ENCODE results near the gene ABCG2. TPM values are rescaled to one million over a fixed set of nuclear protein-coding genes. Genes with fewer than 3 reads are reported as not detected.

The ABCG2 gene
- total RNA-seq, 1 experiment from 2014 or later = 0.44 TPM

DNA sequence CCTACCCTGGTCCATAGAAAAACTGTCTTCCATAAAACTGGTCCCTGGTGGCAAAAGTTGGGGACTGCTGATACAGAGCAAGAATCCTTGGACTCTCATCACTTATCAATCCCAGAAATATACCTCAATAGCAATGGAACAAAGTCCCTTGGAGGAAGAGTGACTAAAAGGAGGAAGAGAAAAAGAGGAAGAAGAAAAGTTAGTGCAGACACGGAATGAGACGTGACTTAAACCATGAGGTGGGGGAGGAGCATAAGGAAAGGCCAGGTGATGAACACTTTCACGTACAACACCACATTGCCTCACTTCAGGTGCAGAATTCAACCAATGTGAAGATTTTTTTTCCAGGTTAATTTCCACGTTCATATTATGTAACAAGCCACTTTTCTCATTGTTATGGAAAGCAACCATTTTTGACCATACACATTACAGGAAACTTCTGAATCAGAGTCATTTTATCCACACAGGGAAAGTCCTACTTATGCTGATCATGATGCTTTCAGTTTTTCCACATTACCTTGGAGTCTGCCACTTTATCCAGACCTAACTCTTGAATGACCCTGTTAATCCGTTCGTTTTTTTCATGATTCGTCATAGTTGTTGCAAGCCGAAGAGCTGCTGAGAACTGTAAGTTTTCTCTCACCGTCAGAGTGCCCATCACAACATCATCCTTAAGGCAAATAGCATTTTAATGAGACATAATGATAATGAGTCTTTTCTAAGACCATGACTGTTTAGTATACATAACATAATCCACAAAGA is 27.7 kb downstream of the ABCG2 start:
- intact Hi-C loops (cut with micrococcal nuclease) = no loop called here
- ChIA-PET CTCF (no interaction called here), POLR2A (no interaction called here), RAD21 (ENCODE audit: low non-redundant PET in 1 of 2, low total read pairs in 2 of 2, uncharacterized antibody in 2 of 2, unreplicated experiment in 2 of 2) (no interaction called here)
- no peaks in the 10 kb centered on the region for H3K4me1 ChIP-seq (ENCODE audit: control insufficient read depth in 1 of 2, insufficient read depth in 2 of 2, low read length in 2 of 2)
- H4K20me1 ChIP-seq (ENCODE audit: insufficient read depth) = no peaks in the 10 kb centered on the region
- no peak overlapping the region for H3K9ac ChIP-seq (ENCODE audit: low read length)
- H2AFZ ChIP-seq (ENCODE audit: low read depth, low read length, poor library complexity, severe bottlenecking) = no peak overlapping the region
- H3K27ac ChIP-seq (ENCODE audit: low read depth, low read length) = no peak overlapping the region
- ATAC-seq = no peak
- H3K4me3 ChIP-seq (replicated peaks in 1 of 2; ENCODE audit: low read depth in 1 of 2, low read length in 2 of 2) = no peak overlapping the region
- no TSS peak for BruUV-seq (replicated peaks)
- no peaks in the 10 kb centered on the region for H3K79me2 ChIP-seq (ENCODE audit: insufficient read depth, low read length)
- H3K4me2 ChIP-seq (ENCODE audit: low read length) = no peak overlapping the region
- H3K9me3 ChIP-seq (ENCODE audit: control insufficient read depth in 1 of 2, insufficient read depth in 1 of 2, low read depth in 1 of 2, low read length in 2 of 2) = no peaks in the 10 kb centered on the region
- no peak for DNase-seq (ENCODE audit: low read depth, low spot score)
- H3K9me2 ChIP-seq (ENCODE audit: insufficient read depth) = no peaks in the 10 kb centered on the region
- H3K27me3 ChIP-seq (ENCODE audit: insufficient read depth, low read length) = no peaks in the 10 kb centered on the region
- H3K36me3 ChIP-seq (ENCODE audit: control insufficient read depth in 1 of 2, insufficient read depth in 2 of 2, low read length in 2 of 2) = no peaks in the 10 kb centered on the region
- TF ChIP-seq CEBPB (IDR thresholded peaks at IDR 0.05; ENCODE audit: low read depth) = no peak
- TF ChIP-seq, protein P1, sequence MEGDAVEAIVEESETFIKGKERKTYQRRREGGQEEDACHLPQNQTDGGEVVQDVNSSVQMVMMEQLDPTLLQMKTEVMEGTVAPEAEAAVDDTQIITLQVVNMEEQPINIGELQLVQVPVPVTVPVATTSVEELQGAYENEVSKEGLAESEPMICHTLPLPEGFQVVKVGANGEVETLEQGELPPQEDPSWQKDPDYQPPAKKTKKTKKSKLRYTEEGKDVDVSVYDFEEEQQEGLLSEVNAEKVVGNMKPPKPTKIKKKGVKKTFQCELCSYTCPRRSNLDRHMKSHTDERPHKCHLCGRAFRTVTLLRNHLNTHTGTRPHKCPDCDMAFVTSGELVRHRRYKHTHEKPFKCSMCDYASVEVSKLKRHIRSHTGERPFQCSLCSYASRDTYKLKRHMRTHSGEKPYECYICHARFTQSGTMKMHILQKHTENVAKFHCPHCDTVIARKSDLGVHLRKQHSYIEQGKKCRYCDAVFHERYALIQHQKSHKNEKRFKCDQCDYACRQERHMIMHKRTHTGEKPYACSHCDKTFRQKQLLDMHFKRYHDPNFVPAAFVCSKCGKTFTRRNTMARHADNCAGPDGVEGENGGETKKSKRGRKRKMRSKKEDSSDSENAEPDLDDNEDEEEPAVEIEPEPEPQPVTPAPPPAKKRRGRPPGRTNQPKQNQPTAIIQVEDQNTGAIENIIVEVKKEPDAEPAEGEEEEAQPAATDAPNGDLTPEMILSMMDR (IDR thresholded peaks at IDR 0.05 in 2 of 3, conservative IDR thresholded peaks at IDR 0.05 in 1 of 3; ENCODE audit: borderline replicate concordance in 1 of 3, insufficient read depth in 1 of 3, low read depth in 2 of 3, low read length in 2 of 3) = no peak

DNA sequence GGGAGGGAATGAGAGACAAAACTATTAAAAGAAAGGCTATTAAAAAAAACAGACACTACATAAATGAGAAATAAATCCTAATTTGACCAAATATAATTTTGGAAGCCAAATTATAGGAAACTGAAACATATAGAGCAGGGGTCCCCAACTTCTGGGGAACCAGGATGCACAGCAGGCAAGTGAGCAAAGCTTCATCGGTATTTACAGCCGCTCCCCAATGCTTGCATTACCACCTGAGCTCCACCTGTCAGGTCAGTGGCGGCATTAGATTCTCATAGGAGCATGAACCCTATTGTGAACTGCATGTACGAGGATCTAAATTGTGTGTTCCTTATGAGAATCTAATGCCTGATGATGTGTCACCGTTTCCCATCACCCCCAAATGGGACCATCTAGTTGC is 28.4 kb downstream of the ABCG2 start:
- intact Hi-C loops (cut with micrococcal nuclease) = no loop called here
- no peak for TF ChIP-seq TCF7L2 (IDR thresholded peaks at IDR 0.05; ENCODE audit: borderline replicate concordance, extremely low read depth, insufficient read depth, insufficient read length)
- TF ChIP-seq ZFX (IDR thresholded peaks at IDR 0.05) = no peak
- TF ChIP-seq, protein P2, sequence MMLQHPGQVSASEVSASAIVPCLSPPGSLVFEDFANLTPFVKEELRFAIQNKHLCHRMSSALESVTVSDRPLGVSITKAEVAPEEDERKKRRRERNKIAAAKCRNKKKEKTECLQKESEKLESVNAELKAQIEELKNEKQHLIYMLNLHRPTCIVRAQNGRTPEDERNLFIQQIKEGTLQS (IDR thresholded peaks at IDR 0.05) = no peak
- TF ChIP-seq EGR1 (IDR thresholded peaks at IDR 0.05; ENCODE audit: low read depth) = no peak
- TF ChIP-seq, protein P3, sequence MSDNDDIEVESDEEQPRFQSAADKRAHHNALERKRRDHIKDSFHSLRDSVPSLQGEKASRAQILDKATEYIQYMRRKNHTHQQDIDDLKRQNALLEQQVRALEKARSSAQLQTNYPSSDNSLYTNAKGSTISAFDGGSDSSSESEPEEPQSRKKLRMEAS (IDR thresholded peaks at IDR 0.05) = no peak
- TF ChIP-seq, protein P4, sequence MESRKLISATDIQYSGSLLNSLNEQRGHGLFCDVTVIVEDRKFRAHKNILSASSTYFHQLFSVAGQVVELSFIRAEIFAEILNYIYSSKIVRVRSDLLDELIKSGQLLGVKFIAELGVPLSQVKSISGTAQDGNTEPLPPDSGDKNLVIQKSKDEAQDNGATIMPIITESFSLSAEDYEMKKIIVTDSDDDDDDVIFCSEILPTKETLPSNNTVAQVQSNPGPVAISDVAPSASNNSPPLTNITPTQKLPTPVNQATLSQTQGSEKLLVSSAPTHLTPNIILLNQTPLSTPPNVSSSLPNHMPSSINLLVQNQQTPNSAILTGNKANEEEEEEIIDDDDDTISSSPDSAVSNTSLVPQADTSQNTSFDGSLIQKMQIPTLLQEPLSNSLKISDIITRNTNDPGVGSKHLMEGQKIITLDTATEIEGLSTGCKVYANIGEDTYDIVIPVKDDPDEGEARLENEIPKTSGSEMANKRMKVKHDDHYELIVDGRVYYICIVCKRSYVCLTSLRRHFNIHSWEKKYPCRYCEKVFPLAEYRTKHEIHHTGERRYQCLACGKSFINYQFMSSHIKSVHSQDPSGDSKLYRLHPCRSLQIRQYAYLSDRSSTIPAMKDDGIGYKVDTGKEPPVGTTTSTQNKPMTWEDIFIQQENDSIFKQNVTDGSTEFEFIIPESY (IDR thresholded peaks at IDR 0.05; ENCODE audit: extremely low read depth, insufficient replicate concordance, low read length) = no peak
- TF ChIP-seq YY1 (IDR thresholded peaks at IDR 0.05; ENCODE audit: extremely low read depth, insufficient replicate concordance, low read depth, low read length) = no peak
- no peak for TF ChIP-seq ZNF274 (IDR thresholded peaks at IDR 0.05; ENCODE audit: low read depth, low read length)
- no peak for TF ChIP-seq SRF (IDR thresholded peaks at IDR 0.05; ENCODE audit: low read depth)
- TF ChIP-seq ELF1 (IDR thresholded peaks at IDR 0.05; ENCODE audit: borderline replicate concordance, low read depth) = no peak
- TF ChIP-seq POLR2A (IDR thresholded peaks at IDR 0.05; ENCODE audit: borderline replicate concordance, extremely low read depth, insufficient read depth, insufficient read length) = no peak
- TF ChIP-seq POLR2AphosphoS5 (IDR thresholded peaks at IDR 0.05; ENCODE audit: low read depth, low read length) = no peak
- no peak for TF ChIP-seq EZH2 (IDR thresholded peaks at IDR 0.05)

More for the DNA sequence above, 28.4 kb downstream of the ABCG2 start:
- Histone ChIP-seq H2AFZ (ENCODE audit: low read depth, low read length, poor library complexity, severe bottlenecking) (no peak overlapping the region), H3K27me3 (ENCODE audit: insufficient read depth, low read length) (no peaks in the 10 kb centered on the region), H3K4me1 (ENCODE audit: control insufficient read depth in 1 of 2, insufficient read depth in 2 of 2, low read length in 2 of 2) (no peaks in the 10 kb centered on the region), H3K36me3 (ENCODE audit: control insufficient read depth in 1 of 2, insufficient read depth in 2 of 2, low read length in 2 of 2) (no peaks in the 10 kb centered on the region), H3K4me2 (ENCODE audit: low read length) (no peak overlapping the region), H3K79me2 (ENCODE audit: insufficient read depth, low read length) (no peaks in the 10 kb centered on the region), H3K4me3 (replicated peaks in 1 of 2; ENCODE audit: low read depth in 1 of 2, low read length in 2 of 2) (no peak overlapping the region), H3K27ac (ENCODE audit: low read depth, low read length) (no peak overlapping the region), H4K20me1 (ENCODE audit: insufficient read depth) (no peaks in the 10 kb centered on the region), H3K9ac (ENCODE audit: low read length) (no peak overlapping the region), H3K9me3 (ENCODE audit: control insufficient read depth in 1 of 2, insufficient read depth in 1 of 2, low read depth in 1 of 2, low read length in 2 of 2) (no peaks in the 10 kb centered on the region), H3K9me2 (ENCODE audit: insufficient read depth) (no peaks in the 10 kb centered on the region)
- ChIA-PET POLR2A (no interaction called here), CTCF (no interaction called here), RAD21 (ENCODE audit: low non-redundant PET in 1 of 2, low total read pairs in 2 of 2, uncharacterized antibody in 2 of 2, unreplicated experiment in 2 of 2) (no interaction called here)
- DNase-seq (ENCODE audit: low read depth, low spot score) = no peak
- BruUV-seq (replicated peaks) = no TSS peak
- no peak for ATAC-seq
